ENCODE results near the gene TPCN1.

Gene TPCN1

DNA sequence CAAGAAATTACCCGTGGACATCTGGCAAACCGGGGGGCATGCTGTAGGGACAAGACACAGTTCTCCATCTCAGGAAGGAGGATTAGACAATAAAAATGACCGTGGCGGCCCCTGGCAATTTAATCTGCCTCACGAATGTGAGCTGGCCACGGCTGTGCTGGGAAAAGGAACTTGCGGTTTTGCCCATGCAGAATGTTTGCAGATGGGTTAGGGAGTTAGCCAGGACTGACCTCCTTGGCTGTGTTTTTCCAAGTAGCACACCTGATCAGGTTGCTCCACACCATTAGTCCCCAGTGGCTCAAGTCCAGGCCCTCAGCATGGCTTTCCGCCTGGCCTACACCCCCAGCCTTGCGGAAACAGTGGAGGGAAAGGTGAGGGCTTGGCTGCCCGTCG is 20.8 kb downstream of the TPCN1 start:
- DNase-seq (ENCODE audit: low spot score), result no peak

DNA sequence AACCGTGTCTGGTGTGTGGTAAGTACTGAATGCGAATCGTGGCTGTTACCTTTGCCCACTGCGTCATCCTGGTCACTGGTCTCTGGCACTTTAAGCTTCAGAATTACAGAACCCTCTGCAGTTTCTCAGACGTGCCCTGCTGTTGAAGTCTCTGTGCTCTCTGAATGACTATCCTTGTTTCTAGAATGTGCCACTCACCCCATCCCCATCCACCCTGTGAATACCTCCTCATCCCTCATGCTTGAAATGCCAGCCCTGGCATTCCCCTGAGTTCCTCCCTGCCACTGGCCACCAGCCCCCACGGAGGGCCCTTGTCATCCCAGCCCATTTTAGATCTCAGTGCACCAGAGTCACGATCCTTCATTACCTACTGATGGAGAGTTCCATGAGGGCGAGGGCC is 21.3 kb downstream of the TPCN1 start:
- no peak for DNase-seq (ENCODE audit: low spot score)

DNA sequence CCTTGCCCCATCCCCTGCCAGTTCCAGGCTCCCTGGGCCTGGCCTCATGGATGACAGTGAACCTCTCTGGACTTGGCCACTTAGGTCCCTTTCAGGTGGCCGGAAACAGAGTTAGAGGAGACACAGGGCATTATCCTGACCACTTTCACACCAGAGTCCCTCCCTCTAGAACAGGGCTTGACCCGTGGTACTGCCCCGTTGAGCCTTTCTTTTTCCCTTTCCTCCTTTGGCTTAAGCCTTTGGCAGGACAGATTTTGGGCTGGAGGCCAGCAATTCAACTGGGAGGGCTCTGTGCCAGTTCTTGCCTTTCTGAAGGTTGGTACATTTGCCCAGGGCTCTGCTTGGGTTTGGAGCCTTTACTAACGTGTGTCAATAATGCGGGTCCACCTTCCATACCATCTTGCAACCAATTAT is 22.8 kb downstream of the TPCN1 start:
- no peak for DNase-seq (ENCODE audit: low spot score)

DNA sequence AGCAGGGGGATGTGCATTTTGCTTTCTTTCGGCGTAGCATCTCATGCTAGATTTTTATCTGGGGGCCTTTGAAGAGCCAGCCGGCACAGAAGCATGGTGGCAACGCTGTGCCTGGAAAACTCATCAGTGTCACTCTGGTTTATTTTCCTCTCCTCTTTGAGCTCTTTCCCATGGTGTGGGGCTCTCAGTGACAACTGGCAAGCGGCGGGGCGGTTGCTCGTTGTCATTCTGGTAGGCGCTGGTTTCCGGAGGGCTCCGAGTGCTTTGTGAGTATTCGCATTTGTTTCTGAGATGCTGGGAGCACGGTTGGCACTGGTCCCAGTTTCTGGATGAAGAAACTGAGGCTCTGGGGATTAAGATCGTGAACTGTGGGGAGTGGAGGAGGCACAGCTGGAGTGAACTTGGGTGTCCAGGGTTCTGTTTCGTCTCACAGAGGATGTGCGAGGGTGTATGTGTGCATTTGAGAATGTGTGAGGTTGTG is 23.3 kb downstream of the TPCN1 start:
- DNase-seq (ENCODE audit: low spot score), result no peak

DNA sequence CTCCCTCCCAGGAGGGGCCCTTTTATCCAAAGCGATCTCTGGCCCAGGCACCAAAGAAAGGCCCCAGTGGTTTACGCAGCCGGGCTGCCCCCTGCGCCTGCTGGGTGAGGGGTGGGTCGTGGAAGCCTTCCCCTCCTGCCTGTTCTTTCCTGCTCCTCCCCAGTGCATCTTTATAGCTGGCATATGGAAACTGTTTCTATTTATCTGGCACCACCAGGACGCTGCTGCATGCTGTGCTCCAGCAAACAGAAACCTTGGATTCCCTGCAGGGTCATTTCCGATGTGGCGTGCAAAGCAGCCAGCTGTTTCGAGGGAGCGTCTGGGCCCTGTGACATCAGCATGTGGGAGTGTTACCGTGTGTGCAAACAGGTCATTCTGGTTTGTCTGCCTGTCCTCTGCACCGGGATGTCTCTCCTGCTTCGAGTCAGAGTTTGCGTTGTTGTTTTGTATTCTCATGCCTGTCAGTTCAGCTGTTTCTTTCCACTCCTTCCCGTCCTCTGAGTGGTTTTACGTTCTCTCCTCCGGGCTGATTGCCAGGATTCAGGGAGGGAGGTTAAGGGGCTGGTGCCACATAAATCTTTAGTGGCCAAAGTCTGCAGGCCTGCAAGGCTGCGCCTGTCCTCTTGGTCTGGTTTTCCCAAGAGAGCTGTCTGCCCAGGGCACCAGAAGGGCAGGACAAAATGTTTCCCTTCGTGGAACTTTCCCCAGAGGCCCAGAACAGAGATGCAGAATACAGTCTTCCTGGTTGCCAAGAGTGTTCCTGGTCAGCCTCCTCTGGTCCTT is 24.6 kb downstream of the TPCN1 start:
- DNase-seq (ENCODE audit: low spot score), result no peak

DNA sequence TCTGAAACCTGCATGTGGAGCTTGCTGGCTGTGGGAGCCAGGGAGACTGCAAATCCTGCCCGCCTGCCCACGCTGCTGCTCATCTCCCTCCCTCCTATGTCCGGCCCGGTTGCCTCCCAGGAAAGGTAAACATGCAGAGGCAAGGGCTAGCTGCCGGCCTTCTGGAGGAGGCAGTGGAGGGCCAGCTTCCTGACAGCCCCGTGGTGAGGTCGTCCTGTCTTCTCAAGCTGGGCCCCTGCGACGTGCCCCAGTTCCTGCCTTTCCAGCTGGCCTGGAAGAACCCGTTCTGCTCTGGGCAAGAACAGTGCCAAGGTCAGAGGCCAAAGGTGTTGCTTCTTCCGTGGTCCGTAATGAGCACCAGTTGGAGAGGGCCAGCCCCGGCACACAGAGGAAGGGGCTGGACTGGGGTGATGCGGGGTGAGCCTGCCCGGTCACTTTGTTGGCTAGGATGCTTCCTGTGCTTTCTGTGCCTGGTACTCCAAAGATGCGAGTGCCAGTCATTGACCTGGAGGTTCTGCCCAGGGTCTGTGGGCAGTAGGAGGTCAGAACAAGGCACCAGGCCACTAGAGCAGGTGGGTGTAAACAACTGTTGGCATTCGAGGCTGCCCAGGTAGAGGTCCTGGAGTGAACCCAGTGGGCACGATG is 25.3 kb downstream of the TPCN1 start:
- DNase-seq (ENCODE audit: low spot score), result no peak

DNA sequence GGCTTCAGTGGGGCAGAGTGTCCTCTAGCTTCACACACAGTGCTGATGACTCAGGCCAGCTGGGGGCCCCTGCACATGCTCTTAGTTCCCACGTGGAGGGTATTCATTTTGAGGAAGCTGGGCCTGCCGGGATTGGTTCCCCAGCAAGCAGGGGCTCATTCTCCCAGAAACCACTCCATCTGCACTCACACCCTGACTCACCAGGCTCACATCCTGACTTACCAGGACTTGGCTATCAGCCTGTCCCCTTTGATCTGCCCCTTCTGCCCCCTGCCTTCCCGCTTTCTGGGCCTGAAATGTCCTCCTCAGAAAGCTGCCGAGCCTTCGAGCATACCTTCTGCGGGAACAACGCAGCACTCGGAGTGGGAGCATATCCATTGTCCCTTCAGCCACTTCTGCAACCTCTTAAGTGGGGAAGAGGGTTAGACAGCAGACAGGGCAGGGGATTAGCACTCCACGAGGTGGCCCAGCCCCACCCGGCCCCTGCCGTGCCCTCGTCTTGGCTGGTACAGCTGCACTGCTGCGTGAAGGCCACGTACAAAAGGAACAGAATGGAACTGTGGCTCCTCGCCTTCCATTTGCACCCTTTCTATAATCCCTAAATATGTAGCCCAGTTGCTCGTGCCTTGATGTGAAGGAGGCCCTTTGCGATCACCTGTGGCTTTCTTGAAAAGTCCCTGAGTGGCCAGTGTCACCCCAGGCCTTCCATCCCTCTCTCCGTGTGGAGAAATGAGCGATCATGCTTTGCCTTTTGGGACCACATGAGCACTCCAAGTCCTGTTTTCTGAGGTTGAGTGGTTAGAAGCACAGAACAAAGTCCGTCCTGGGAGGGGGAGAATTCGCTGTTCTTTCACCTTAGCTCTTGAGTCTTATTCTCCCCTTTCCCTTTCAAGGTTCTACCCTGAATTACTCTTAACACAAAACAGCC is 26.1 kb downstream of the TPCN1 start:
- no peak for DNase-seq (ENCODE audit: low spot score)

DNA sequence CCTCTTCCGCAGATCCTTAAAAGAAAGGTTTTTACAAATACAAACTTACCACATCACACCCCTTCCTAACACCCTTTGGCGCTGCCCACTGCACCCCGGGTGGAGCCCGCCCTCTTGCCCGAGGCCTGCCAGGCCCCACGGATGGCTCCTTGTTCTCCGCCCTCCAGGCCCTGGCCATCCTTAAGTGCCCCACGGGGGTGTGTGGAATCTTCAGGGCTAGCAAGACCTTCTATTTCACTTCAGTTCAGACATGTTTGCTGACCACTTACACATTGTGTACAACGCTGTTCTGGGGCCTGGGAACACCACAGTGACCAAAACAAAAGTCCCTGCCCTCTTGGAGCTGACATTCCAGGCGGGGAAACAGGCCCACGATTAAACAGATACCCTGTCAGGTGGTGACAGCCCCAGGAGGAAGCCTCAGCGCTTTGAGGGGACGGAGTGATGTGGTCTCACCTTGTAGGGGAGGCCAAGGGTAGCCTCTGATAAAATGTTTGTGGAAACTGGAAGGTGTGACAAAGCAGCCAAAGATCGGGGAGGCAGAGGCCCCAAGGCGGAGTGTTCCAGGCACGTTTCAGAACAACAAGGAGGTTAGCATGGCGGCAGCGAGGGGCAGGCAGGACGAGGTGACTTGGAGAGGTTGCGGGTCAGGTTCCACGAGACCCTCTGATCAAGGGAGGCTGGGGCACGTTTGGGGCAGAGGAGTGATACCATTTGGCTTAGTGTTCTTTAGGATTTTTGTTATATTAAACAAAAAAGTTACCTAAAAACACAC is 27.0 kb downstream of the TPCN1 start:
- DNase-seq (ENCODE audit: low spot score), result no peak

DNA sequence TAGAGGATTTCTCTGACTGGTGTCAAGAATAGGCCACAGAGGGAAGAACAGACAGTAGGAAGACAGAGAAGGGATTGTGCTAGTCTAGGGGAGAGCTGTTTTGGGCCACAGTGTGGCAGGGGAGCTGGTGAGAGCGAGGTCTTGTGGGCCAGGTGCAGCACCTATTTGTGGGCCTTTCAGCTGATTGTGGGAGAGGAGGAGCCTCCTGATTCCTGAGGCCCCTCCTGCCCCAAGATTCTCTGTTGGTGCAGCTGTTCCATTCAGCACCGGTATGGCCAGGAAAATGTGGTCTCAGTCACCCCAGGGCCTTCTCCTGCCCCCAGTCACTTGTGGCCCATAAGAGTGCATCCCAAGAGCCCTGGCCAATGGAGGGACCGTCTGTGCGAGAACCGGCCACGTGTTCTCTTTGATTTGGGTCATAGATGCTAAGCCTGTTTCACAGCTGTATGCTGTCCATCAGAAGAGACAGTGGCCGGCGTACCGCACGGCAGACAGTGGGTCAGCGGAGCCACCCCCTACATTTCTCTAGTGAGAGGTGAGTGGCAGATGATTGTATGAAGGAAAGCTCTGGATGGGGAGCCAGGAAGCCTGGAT is 27.7 kb downstream of the TPCN1 start:
- no peak for DNase-seq (ENCODE audit: low spot score)

DNA sequence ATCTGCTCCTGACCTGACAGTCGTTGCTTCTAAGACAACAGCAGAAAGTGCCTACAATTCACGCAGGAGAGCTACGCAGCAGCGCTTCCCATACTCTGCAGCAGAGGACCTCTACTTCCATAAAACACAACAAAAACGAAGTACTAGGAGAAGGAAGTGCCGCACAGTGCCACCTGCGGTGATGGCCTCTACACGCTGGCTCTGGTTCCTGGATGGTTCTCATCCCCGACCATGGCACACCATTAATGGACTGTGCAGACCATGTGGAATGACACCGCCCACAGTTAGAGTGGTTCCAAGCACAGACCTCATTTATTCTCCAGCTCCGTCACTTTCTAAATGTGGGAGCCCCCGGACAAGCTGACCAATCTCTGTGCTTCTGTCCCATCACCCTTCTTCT is 28.3 kb downstream of the TPCN1 start:
- no peak for DNase-seq (ENCODE audit: low spot score)

DNA sequence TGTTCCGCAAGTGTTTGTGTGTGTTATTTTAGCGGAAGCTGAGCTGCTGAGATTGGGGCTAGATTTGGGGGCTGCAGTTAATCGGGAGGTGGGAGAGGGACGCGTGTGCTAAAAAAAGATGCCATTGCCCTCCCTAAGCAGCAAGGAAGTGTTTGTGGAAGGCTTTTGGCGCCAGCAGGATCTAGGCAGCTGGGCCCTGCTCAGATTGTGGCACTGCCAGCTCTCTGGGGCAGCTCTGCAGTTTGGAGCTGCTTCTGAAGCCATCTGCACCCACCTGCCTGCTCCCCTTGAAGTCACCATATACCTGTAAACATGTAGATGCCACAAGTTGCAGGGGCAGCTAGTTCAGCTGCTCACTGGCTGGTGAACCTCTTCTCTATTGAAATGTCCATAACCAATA is 28.8 kb downstream of the TPCN1 start:
- DNase-seq (ENCODE audit: low spot score), result no peak

DNA sequence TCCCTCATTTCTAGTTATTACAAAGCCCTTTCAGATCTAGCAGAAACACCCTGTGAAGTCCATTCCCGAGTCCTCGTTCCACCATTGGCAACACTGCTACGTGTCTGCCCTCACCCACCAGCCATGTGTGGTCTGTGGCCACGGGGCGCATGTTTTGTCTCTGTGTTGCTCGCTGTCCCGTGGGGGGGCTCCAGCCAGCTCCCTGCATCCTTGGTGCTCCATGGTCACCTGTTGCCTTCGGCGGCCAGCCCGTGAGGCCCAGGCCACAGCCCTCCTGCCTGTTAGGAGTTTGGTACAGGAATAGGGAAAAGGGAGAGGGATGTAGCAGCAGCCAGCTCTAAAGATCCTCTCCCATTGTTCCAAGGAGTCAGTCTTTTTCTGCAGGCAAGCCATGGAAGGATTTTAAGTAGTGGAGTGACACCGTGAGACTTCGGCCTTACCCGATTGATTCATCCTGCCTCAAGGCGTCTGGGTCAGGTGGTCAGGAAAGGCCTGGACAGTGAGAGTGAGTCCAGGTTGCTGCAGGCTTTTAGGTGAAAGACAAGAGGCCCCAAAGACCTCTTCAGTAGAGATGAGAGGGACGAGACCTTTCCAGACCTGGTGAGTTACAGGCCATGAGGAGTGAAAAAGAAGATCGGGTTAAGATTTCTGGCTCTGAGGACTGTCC is 30.3 kb downstream of the TPCN1 start:
- DNase-seq (ENCODE audit: low spot score), result no peak

DNA sequence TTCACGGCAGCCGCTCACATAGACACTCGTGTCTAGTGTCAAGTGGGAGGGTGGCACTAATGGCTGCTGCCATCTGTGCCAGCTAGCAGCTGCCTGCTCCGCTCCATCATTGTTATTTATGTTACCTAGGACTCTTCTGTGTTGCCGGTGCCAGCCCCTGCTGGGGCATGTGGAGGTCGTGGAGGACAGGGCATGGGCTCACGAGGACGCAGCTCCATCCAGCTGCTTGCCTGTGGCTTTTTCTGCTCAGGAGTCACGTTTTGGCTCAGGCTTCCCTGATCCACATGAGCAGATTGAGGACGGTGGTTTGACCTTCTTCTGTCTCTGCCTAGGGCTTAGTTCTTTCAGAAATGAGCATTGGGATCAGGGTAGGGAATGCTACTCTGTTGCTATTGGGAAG is 31.2 kb downstream of the TPCN1 start:
- no peak for DNase-seq (ENCODE audit: low spot score)

DNA sequence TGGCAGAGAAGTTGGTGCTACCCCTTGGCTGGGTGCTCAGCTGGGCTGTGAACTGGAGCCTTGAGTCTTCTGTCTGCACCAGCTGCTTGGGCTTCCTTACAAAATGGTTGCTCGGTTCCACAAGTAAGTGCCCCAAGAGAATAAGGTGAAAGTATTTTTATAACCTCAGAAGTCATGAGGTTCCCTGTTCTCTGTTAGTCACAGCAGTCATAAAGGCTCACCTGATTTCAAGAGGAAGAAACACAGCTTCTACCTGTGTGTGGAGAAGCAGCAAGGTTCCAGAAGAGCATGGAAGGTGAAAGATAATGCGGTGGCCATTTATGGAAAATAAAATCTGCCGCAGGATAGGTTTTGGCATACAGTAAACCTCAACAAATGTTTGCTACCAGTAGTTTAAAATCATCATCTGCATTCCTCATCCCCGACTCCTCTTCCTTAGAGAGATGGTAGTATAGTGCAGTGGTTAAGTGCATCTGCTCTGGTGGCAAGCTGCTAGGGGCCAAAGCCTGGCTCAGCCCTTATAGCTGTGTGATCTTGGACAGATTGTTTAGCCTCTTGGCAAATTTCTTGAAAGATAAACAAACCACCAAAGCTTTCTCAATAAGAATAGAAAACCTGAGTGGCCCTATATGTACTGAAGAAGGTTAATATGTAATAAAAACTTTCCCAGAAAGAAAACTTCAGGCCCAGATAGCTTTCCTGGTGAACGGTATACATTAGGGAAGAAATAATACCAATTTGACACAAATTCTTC is 32.4 kb downstream of the TPCN1 start:
- no peak for DNase-seq (ENCODE audit: low spot score)

DNA sequence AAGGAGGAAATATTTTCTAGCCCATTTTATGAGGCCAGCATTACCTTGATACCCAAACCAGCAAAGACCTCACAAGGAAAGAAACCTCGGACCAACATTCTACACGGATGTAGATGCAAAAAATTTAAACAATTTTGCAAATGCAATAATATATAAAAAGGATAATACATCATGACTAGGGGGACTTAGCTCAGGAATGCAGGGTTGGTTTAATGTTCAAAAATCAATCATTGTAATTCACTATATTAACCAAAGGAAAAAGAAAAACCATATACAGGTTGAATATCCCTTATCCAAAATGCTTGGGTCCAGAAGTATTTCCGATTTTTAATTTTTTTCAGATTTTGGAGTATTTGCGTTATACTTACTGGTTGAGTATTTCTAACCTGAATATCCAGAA is 33.0 kb downstream of the TPCN1 start:
- no peak for DNase-seq (ENCODE audit: low spot score)

DNA sequence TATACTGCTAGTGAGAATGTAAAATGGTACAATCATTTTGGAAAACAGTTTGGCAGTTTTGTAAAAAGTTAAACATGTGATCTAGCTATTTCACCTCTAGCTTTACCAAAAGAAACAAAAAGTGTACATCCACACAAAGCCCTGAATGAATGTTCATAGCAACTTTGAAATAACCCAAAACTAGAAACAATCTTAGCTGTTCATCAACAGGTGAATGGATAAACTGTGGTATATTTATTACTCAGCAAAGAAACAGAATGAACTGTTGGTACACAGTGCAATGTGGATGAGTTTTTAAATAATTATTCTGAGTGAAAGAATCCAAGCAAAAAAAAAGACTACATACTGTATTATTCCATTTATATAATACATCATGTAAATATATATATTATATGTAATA is 36.3 kb downstream of the TPCN1 start:
- DNase-seq (ENCODE audit: low spot score), result no peak

DNA sequence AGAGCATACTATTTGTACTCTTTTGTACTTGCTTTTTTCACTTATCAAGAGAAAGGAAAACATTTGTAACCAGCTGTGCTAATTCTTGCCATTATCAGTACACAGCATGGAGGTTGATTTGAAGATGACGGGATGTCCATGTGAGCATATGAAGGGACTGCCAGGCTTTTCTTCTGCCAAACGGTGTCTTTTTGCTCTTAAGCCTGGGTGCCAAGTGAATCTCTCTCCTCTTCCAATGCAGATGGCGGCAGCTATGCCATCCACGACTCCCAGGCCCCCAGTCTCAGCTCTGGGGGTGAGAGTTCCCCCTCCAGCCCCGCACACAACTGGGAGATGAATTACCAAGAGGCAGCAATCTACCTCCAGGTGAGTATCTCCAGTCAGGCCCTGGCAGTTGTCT is 38.9 kb downstream of the TPCN1 start:
- no peak for DNase-seq (ENCODE audit: low spot score)

DNA sequence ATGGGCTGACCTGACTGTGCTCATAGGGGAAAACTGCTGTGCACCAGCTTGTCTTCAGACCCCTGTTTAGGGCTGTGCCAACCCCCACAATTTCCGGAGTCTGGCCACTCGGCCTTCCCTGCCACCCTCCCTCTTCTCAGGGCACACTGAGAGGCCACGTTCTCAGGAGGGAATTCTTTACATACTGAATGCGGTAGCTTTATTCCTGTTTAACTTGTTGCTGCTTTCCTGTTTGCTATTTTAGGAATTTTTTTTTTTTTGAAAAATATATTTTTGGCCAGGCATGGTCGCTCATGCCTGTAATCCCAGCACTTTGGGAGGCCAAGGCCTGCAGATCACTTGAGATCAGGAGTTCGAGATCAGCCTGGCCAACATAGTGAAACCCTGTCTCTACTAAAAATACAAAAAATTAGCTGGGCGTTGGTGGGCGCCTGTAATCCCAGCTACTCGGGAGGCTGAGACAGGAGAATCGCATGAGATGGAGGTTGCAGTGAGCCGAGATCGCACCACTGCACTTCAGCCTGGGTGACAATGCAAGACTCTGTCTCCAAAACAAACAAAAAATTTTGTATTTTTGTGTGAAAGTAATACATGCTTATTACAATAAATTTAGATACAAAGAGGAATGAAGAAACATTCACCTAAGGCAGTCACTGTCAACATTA is 39.5 kb downstream of the TPCN1 start:
- DNase-seq (ENCODE audit: low spot score), result no peak

DNA sequence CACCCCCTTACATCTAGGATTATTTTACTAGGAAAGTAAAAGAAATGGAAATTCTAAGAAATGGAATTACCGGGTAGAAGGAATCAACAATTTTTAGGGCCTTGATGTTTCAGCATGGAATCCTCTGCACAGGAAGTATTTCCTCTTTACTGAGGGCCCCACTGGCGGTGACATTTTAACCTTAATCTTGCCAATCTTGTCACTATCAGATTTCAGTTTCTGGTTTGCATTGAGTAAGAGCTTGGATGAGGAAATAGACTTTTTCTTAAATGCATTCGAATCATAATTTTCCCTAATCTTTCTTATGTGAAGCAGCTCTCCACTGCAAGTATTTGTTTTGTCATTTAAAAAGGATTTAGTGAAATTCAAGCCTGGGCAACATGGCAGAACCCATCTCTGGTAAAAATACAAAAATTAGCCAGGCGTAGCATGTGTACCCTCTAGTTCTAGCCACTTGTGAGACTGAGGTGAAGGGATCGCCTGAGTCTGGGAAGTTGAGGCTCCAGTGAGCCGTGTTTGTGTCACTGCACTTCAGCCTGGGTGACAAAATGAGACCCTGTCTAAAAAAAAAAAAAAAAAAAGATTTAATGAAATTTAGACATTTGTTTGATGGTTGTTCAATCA is 40.7 kb downstream of the TPCN1 start:
- DNase-seq (ENCODE audit: low spot score), result peak; percentile 37
